ENCODE measurements around the gene CARD11. TPM values are rescaled to one million over a fixed set of nuclear protein-coding genes. Genes with fewer than 3 reads are reported as not detected.

Gene CARD11
- total RNA-seq, 3 donors from 2014 or later: 0.80 to 2.9 (median 2.0) TPM

DNA sequence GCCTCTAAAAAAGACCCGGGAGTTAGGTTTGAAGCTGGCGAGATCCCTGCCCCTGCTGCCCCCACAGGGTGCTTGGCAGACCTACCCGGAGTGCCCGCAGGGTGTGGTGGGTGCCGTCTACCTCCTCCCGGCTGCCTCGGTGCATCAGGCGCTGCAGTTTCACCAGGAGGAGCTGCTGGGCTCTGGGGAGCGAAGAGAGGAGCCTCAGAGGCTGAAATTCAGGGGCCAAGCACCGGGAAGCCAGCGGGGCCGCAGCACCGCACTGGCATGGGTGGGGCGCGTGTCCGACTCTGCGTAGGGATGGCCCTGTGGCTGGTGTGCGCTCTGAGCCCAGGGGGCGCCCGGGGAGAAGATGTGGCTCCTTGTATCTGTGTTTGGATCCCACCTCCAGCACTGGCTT lies 125.3 kb downstream of the CARD11 start:
- Histone ChIP-seq H3K4me3 (no peak overlapping the region), H3K27me3 (peaks cover 0 to 13% of the 10 kb centered on the region in 2 donors), H3K4me1 (no peaks in the 10 kb centered on the region), H3K27ac (no peak overlapping the region), H3K9me3 (no peaks in the 10 kb centered on the region), H3K36me3 (no peaks in the 10 kb centered on the region)
- no peak for TF ChIP-seq POLR2AphosphoS5 (IDR thresholded peaks at IDR 0.05)
- no peak for TF ChIP-seq CTCF (IDR thresholded peaks at IDR 0.05)
- TF ChIP-seq POLR2A (IDR thresholded peaks at IDR 0.05): no peak
- DNase-seq (ENCODE audit: low spot score in 2 of 2): no peak
- intact Hi-C loops (cut with DNase I; ENCODE audit: low total_unique reads): no loop called here

DNA sequence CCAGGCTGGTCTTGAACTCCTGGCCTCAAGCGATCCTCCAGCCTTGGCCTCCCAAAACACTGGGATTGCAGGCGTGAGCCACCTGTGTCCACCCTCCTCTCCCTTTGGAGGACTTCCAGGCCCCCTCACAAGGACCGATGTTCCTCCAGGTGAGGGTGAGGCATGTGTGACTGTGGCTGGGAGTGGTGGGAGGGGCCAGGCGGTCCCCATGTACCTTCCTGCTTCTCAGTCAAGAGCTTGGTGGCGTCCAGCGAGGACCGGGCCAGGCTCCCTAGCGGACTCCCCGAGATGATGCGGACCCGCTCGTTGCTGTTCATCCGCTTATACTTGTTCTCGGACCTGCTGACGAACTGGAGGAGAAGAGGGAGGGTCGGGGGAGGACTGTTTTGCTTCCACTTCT lies 128.6 kb downstream of the CARD11 start:
- no peak overlapping the region for H3K4me3 ChIP-seq
- no peak for DNase-seq (ENCODE audit: low spot score in 2 of 2)
- H3K36me3 ChIP-seq: no peaks in the 10 kb centered on the region
- no peak overlapping the region for H3K27ac ChIP-seq
- H3K9me3 ChIP-seq: no peaks in the 10 kb centered on the region
- no peaks in the 10 kb centered on the region for H3K27me3 ChIP-seq
- no peaks in the 10 kb centered on the region for H3K4me1 ChIP-seq
- no peak for TF ChIP-seq POLR2A (IDR thresholded peaks at IDR 0.05)
- no peak for TF ChIP-seq POLR2AphosphoS5 (IDR thresholded peaks at IDR 0.05)
- no peak for TF ChIP-seq CTCF (IDR thresholded peaks at IDR 0.05)
- intact Hi-C loops (cut with DNase I; ENCODE audit: low total_unique reads): no loop called here

DNA sequence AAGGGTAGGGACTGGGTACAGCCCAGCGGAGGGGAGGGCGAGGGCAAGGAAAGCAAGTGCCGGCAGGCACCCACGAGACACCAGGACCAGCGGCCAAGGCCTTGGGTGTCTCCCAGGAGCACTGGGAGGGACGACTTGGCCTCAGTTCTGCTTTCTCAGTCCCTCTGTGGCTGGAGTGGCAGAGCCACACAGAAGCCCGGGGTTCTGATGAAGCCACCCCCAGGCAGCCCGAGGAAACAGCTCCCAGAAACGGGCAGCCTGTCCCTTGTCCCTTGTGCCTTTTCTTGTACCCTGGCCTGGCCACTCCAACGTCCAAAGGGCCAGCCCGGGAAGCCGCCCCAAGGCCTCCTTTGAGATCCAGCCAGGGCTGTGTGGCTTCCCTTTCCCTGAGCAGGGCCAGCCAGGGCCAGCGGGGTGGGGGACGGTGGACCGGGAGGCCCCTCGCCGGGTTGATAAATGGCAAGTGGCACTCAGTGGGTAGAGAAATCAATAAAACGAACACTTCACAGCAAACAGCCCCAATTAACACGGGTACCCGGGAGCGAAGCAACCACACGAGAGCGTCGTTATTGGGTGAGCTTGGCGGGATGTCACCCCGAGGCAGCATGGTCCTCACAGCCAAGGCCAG lies 129.8 kb downstream of the CARD11 start:
- intact Hi-C loops (cut with DNase I; ENCODE audit: low total_unique reads): no loop called here
- Histone ChIP-seq H3K27ac (no peak overlapping the region), H3K4me1 (no peaks in the 10 kb centered on the region), H3K9me3 (no peaks in the 10 kb centered on the region), H3K36me3 (no peaks in the 10 kb centered on the region), H3K27me3 (no peaks in the 10 kb centered on the region), H3K4me3 (no peak overlapping the region)
- no peak for TF ChIP-seq POLR2A (IDR thresholded peaks at IDR 0.05)
- no peak for TF ChIP-seq POLR2AphosphoS5 (IDR thresholded peaks at IDR 0.05)
- TF ChIP-seq CTCF (IDR thresholded peaks at IDR 0.05): no peak
- DNase-seq (ENCODE audit: low spot score in 2 of 2): no peak

DNA sequence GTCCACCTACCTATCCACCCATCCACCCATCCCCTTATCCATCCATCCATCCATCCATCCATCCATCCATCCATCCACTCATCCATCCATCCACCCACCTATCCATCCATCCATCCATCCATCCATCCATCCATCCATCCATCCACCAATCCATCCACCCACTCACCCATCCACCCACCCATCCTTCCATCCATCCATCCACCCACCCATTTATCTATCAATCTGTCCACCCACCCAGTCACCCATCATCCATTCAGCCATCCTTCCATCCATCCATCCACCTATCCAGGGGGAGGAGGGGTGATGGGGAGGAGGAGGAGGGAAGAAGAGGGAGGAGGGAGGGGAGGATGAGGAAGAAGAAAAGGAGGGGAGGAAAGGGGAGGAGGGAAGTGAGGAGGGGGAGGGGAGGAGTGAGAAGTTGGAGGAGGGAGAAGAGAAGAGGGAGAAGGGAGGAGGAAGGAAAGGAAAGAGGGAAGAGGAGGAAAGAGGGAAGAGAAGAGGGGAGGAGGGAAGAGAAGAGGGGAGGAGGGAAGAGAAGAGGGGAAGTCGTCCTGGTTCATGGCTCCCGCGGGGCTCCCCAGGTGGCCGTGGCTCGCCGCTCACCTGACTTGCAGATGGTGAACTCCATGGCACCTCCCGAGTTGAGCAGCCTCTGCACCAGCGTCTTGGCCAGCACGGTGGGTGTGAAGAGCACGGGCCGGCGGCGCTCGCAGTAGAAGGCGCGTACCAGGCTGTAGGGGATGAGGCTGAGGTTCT lies 130.8 kb downstream of the CARD11 start:
- no peak for DNase-seq (ENCODE audit: low spot score in 2 of 2)
- H3K27ac ChIP-seq: no peak overlapping the region
- intact Hi-C loops (cut with DNase I; ENCODE audit: low total_unique reads): no loop called here
- no peaks in the 10 kb centered on the region for H3K4me1 ChIP-seq
- no peak overlapping the region for H3K4me3 ChIP-seq
- H3K9me3 ChIP-seq: no peaks in the 10 kb centered on the region
- no peak for TF ChIP-seq CTCF (IDR thresholded peaks at IDR 0.05)
- no peak for TF ChIP-seq POLR2A (IDR thresholded peaks at IDR 0.05)
- TF ChIP-seq POLR2AphosphoS5 (IDR thresholded peaks at IDR 0.05): no peak
- H3K36me3 ChIP-seq: no peaks in the 10 kb centered on the region
- H3K27me3 ChIP-seq: no peaks in the 10 kb centered on the region

- no peaks in the 10 kb centered on the region for H3K4me1 ChIP-seq
- TF ChIP-seq POLR2AphosphoS5 (IDR thresholded peaks at IDR 0.05): no peak
- no peak for TF ChIP-seq POLR2A (IDR thresholded peaks at IDR 0.05)
- no peaks in the 10 kb centered on the region for H3K27me3 ChIP-seq
- no peaks in the 10 kb centered on the region for H3K36me3 ChIP-seq
- intact Hi-C loops (cut with DNase I; ENCODE audit: low total_unique reads): no loop called here
- H3K27ac ChIP-seq: no peak overlapping the region
- no peaks in the 10 kb centered on the region for H3K9me3 ChIP-seq
- H3K4me3 ChIP-seq: no peak overlapping the region
- no peak for DNase-seq (ENCODE audit: low spot score in 2 of 2)
Measured at GRCh38 chr7:2911466-2911865, 132.2 kb downstream of the CARD11 start.
